Kidney epithelial cell (primary cell): ENCODE results near the gene CADPS. TPM values are rescaled to one million over a fixed set of nuclear protein-coding genes. Genes with fewer than 3 reads are reported as not detected.

ENCODE experiments used
- DNase-seq: peaks from one replicate; pipeline ENCODE4 v3.0.0-alpha.2; 2010; ENCODE audit warnings: low read depth
- H3K27me3 ChIP-seq: 2 replicates; pipeline ENCODE4 v1.6.0; 2011; ENCODE audit warnings: low read length; ENCODE audit not compliant: control insufficient read depth, insufficient read depth
- H3K36me3 ChIP-seq: 2 replicates; pipeline ENCODE4 v1.5.1; 2011; ENCODE audit warnings: low read length; ENCODE audit not compliant: control insufficient read depth, insufficient read depth
- H3K4me3 ChIP-seq: 2 replicates; pipeline ENCODE4 v1.5.1; 2011; ENCODE audit warnings: low read depth, mild to moderate bottlenecking, control low read depth, low read length
- total RNA-seq: library from RNA; depleted of rRNA; stranded (reverse); fragments of >200 nt; gene quantifications from 2 replicates; pipeline ENCODE4 v1.2.3, GENCODE V29; 2015
- TF ChIP-seq, protein P1 (sequence below): IDR thresholded peaks from 2 replicates; pipeline ENCODE4 v1.5.1; 2011; ENCODE audit warnings: mild to moderate bottlenecking, moderate library complexity, low read length, control low read depth, inconsistent platforms; ENCODE audit not compliant: insufficient read depth, poor library complexity, severe bottlenecking

CADPS gene
- total RNA-seq, 1 donor from 2014 or later: 0.08 TPM

DNA sequence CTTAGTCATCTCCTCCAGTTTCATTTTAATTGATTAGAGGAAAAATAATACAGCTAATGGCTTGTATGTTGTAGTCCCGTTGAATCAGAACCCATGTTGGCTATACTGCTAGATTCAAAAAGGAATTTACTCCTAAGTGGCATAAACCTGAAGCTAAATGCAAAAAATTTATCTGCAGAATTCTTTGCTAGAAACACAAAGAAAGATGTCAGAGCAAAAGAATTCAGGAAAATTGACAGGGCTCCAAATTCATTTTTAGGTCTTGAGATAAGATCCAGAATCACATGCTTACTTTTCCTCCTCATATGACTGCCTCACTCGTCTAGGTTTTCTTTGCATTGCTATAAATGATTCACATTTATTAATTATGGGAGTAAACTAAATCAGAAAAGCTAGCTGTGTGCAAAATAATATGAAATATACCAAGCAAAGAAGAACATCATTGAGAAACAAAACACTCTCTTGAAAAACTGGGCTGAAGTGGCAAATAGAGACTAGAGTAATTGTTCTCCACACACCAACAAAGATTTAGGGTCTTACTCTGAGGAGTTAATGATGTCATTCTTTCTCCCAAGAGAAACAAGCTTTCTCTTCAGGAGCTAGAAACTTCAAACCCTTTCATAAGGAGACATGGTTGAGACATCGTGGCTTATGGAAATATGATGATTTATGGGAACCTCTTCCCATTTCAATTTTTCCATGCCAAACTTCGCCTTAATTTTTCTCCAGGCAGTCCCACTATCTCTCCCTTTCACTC is 407.1 kb downstream of the CADPS start:
- Histone ChIP-seq H3K36me3 (no peaks in the 10 kb centered on the region), H3K27me3 (no peaks in the 10 kb centered on the region), H3K4me3 (no peak overlapping the region)
- TF ChIP-seq, protein P1, sequence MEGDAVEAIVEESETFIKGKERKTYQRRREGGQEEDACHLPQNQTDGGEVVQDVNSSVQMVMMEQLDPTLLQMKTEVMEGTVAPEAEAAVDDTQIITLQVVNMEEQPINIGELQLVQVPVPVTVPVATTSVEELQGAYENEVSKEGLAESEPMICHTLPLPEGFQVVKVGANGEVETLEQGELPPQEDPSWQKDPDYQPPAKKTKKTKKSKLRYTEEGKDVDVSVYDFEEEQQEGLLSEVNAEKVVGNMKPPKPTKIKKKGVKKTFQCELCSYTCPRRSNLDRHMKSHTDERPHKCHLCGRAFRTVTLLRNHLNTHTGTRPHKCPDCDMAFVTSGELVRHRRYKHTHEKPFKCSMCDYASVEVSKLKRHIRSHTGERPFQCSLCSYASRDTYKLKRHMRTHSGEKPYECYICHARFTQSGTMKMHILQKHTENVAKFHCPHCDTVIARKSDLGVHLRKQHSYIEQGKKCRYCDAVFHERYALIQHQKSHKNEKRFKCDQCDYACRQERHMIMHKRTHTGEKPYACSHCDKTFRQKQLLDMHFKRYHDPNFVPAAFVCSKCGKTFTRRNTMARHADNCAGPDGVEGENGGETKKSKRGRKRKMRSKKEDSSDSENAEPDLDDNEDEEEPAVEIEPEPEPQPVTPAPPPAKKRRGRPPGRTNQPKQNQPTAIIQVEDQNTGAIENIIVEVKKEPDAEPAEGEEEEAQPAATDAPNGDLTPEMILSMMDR: no peak
- DNase-seq: no peak

DNA sequence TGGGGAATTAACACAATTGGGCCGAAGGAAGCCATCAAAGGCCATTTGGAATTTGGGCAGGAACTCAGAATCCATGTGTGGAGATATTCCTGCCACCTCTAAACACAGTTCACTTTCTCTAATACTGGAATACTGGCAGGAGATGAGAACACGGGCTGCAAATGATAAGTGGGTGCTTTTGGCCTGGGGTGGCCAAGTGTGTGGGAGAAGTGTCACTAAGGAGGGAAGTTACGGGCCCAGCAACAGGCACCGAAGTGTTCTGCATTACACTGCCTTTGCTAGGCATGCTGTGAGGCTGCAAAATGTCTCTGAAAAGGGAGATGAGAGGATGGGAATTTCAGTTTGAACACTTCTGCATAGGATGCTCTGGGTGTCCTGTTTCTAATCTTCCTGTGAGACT is 412.4 kb downstream of the CADPS start:
- H3K36me3 ChIP-seq: no peaks in the 10 kb centered on the region
- peaks cover 7% of the 10 kb centered on the region for H3K27me3 ChIP-seq
- H3K4me3 ChIP-seq: no peak overlapping the region
- TF ChIP-seq, protein P1: no peak
- DNase-seq: no peak

DNA sequence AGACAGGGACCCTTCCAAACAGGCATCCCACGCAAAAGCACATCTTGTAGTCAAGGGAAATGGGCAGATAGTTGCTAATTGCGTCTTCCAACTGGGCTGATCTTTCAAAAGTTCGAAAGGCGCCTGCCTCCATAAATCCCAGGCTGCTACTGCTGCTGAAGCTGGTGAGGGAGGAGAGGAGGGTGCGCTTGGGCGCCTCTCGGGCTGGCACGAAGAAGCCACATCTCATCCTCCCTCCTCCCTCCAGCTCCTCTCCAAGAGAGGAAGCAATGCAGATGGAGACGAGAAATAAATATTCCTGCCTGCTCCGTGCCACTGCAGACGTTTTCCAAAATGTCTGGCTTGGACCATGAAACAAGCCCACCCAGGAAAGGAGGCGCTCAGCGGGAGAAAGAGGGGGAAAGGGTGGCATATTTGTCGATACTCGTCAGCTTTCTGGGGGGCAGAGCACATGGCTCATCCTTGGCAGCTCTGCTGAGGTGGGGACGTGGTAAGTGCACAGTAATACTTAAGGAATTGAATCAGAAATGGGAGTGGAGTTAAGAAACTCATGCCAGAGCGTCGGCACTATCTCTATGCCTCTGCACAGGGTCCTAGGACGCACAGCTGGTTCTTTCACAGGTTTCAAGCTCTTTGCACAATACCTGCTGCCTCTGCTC is 413.0 kb downstream of the CADPS start:
- no peak overlapping the region for H3K4me3 ChIP-seq
- no peak for DNase-seq
- H3K36me3 ChIP-seq: no peaks in the 10 kb centered on the region
- TF ChIP-seq, protein P1: no peak
- peaks cover 7% of the 10 kb centered on the region for H3K27me3 ChIP-seq

DNA sequence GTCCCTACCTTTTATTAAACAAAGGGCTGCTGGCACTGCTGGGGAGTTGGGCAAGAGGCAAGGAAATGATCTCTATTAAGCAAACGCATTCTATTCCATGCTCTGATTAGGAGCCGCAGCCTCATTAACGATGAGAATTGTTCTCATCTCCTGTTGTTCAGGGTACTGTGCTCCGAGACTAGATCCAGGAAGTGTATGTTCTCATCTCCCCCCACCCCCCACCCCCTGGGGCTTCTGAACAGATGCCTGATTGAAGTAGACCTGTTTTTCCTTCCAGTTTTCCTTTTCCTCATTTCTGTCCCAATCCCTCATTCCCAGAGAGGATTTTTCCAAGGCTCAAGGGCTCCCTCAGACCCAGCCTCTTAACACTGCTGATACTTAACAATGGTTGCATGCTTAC is 420.3 kb downstream of the CADPS start:
- H3K27me3 ChIP-seq: peaks cover 3% of the 10 kb centered on the region
- DNase-seq: no peak
- no peaks in the 10 kb centered on the region for H3K36me3 ChIP-seq
- TF ChIP-seq, protein P1: no peak
- no peak overlapping the region for H3K4me3 ChIP-seq

DNA sequence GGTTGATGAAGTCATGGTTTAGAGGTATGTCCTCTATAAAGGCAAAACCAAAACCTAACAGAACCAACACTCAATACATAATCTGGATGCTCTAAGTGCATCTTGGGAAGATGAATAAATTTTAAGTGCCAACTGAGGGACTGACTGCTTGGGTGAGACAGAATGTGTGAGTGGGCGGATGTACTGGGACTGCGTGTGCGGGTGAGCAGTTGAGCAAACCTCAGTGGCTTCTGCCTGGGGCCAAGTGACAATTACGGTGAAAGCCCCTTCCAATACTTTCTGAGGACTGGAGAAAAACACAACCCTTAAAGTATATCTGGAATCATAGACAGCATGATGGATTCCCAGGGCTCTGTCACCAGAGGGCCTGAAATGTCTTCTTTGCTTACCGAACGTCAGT is 421.8 kb downstream of the CADPS start:
- TF ChIP-seq, protein P1: no peak
- DNase-seq: no peak

More for the DNA sequence above, 421.8 kb downstream of the CADPS start:
- H3K4me3 ChIP-seq: no peak overlapping the region
- H3K27me3 ChIP-seq: peaks cover 3% of the 10 kb centered on the region
- H3K36me3 ChIP-seq: no peaks in the 10 kb centered on the region
